Measurements from ENCODE around the gene DCLK2. TPM values are rescaled to one million over a fixed set of nuclear protein-coding genes. Genes with fewer than 3 reads are reported as not detected.

DCLK2 gene
- polyA plus RNA-seq, 1 donor from 2014 or later = 134 TPM

DNA sequence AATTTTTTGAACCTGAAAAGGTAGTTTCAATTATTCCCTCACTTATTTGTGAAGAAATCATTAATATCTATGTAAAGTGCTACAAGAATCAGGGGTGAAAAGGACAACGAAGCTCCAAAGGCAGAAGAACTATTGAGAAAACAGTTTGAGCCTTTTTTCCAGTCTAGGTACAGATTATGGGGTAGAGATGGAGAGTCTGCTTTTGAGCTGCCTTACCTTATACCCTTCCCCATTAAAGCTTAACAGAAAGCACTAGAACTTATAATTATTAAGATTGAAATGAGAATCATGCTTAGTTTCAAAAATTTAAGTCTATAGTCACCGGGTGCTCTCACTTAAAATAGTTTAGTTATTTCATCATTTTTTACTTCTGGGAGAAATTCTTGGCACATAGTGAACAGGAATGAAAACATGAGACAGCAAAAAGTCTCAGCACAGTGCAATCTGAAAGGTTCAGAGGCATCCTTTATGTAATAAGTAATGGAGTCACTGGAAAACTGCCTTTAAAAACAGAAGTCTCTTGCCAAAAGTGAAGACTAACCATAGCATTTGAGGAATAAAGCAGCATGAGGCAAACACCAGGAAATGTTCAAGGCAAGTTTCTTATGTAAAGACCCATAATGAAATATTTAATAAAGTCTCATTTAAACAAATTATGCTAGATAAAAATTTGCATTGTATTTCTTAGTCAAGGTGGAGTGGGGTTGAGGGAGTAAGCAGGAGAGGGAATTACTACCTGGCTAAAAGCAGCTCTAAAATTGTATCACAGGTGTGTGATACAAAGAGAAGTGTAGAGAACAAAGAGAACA, 5.1 kb upstream of the DCLK2 start:
- H3K9me2 ChIP-seq (ENCODE audit: insufficient read depth, low read length) = no peaks in the 10 kb centered on the region
- H3K27me3 ChIP-seq (ENCODE audit: insufficient read depth, low read depth, low read length) = no peaks in the 10 kb centered on the region
- no peaks in the 10 kb centered on the region for H3K36me3 ChIP-seq (ENCODE audit: insufficient read depth, low read length)
- no peak overlapping the region for H3K27ac ChIP-seq (ENCODE audit: low read length)
- H2AFZ ChIP-seq (ENCODE audit: low read depth, low read length) = no peak overlapping the region
- H3K4me2 ChIP-seq (ENCODE audit: low read length) = no peak overlapping the region
- H3K9ac ChIP-seq (ENCODE audit: low read length) = no peak overlapping the region
- TF ChIP-seq EP300 (conservative IDR thresholded peaks at IDR 0.05; ENCODE audit: poor library complexity, severe bottlenecking) (no peak), SMC3 (conservative IDR thresholded peaks at IDR 0.05; ENCODE audit: poor library complexity) (no peak), RAD21 (conservative IDR thresholded peaks at IDR 0.05) (no peak), TAF1 (IDR thresholded peaks at IDR 0.05; ENCODE audit: low read depth) (no peak), MXI1 (conservative IDR thresholded peaks at IDR 0.05; ENCODE audit: poor library complexity, severe bottlenecking) (no peak), EZH2 (IDR thresholded peaks at IDR 0.05; ENCODE audit: borderline replicate concordance, insufficient read depth, low read length, poor library complexity, severe bottlenecking) (no peak), POLR2AphosphoS5 (IDR thresholded peaks at IDR 0.05) (no peak)
- TF ChIP-seq, protein P1, sequence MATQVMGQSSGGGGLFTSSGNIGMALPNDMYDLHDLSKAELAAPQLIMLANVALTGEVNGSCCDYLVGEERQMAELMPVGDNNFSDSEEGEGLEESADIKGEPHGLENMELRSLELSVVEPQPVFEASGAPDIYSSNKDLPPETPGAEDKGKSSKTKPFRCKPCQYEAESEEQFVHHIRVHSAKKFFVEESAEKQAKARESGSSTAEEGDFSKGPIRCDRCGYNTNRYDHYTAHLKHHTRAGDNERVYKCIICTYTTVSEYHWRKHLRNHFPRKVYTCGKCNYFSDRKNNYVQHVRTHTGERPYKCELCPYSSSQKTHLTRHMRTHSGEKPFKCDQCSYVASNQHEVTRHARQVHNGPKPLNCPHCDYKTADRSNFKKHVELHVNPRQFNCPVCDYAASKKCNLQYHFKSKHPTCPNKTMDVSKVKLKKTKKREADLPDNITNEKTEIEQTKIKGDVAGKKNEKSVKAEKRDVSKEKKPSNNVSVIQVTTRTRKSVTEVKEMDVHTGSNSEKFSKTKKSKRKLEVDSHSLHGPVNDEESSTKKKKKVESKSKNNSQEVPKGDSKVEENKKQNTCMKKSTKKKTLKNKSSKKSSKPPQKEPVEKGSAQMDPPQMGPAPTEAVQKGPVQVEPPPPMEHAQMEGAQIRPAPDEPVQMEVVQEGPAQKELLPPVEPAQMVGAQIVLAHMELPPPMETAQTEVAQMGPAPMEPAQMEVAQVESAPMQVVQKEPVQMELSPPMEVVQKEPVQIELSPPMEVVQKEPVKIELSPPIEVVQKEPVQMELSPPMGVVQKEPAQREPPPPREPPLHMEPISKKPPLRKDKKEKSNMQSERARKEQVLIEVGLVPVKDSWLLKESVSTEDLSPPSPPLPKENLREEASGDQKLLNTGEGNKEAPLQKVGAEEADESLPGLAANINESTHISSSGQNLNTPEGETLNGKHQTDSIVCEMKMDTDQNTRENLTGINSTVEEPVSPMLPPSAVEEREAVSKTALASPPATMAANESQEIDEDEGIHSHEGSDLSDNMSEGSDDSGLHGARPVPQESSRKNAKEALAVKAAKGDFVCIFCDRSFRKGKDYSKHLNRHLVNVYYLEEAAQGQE (IDR thresholded peaks at IDR 0.05; ENCODE audit: borderline replicate concordance) = no peak
- TF ChIP-seq, protein P2, sequence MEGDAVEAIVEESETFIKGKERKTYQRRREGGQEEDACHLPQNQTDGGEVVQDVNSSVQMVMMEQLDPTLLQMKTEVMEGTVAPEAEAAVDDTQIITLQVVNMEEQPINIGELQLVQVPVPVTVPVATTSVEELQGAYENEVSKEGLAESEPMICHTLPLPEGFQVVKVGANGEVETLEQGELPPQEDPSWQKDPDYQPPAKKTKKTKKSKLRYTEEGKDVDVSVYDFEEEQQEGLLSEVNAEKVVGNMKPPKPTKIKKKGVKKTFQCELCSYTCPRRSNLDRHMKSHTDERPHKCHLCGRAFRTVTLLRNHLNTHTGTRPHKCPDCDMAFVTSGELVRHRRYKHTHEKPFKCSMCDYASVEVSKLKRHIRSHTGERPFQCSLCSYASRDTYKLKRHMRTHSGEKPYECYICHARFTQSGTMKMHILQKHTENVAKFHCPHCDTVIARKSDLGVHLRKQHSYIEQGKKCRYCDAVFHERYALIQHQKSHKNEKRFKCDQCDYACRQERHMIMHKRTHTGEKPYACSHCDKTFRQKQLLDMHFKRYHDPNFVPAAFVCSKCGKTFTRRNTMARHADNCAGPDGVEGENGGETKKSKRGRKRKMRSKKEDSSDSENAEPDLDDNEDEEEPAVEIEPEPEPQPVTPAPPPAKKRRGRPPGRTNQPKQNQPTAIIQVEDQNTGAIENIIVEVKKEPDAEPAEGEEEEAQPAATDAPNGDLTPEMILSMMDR (IDR thresholded peaks at IDR 0.05; ENCODE audit: poor library complexity, severe bottlenecking) = no peak
- H3K4me3 ChIP-seq (ENCODE audit: low read length) = no peak overlapping the region
- no peaks in the 10 kb centered on the region for H3K9me3 ChIP-seq (ENCODE audit: low read length)
- H4K20me1 ChIP-seq (ENCODE audit: insufficient read depth) = no peaks in the 10 kb centered on the region
- H3F3A ChIP-seq (ENCODE audit: insufficient read depth, low read length, poor library complexity, severe bottlenecking) = no peaks in the 10 kb centered on the region
- H3K79me2 ChIP-seq (replicated peaks; ENCODE audit: insufficient read depth, low read length) = peaks cover 15% of the 10 kb centered on the region

DNA sequence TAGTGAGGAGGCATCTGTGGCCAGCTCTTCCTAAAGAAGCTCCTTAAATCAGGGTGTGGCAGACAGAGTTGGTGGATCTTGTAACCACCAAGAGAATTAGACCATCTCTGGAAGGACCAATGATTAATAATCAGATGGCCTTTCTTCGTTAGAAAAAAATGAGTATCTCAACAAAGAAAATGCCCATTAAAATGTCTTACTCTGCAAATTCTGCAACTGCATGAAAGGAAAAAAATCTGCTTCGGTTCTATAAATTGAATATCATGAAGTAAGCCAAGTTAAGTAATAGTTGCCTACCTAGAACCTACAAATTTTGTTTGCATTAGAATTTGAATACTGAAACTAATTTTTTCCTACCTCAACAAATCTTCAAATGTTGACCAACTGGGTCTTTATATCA, 4.2 kb upstream of the DCLK2 start:
- Histone ChIP-seq H4K20me1 (ENCODE audit: insufficient read depth) (no peaks in the 10 kb centered on the region), H3K27me3 (ENCODE audit: insufficient read depth, low read depth, low read length) (no peaks in the 10 kb centered on the region), H3K9me2 (ENCODE audit: insufficient read depth, low read length) (no peaks in the 10 kb centered on the region), H3K9me3 (ENCODE audit: low read length) (no peaks in the 10 kb centered on the region), H3K79me2 (replicated peaks; ENCODE audit: insufficient read depth, low read length) (peaks cover 15% of the 10 kb centered on the region), H2AFZ (ENCODE audit: low read depth, low read length) (no peak overlapping the region), H3K4me2 (ENCODE audit: low read length) (no peak overlapping the region), H3K36me3 (ENCODE audit: insufficient read depth, low read length) (no peaks in the 10 kb centered on the region), H3K9ac (ENCODE audit: low read length) (no peak overlapping the region), H3F3A (ENCODE audit: insufficient read depth, low read length, poor library complexity, severe bottlenecking) (peaks cover under 1% of the 10 kb centered on the region), H3K27ac (ENCODE audit: low read length) (no peak overlapping the region), H3K4me3 (ENCODE audit: low read length) (no peak overlapping the region)
- TF ChIP-seq EP300 (conservative IDR thresholded peaks at IDR 0.05; ENCODE audit: poor library complexity, severe bottlenecking) (no peak), POLR2AphosphoS5 (IDR thresholded peaks at IDR 0.05) (no peak), TAF1 (IDR thresholded peaks at IDR 0.05; ENCODE audit: low read depth) (no peak), SMC3 (conservative IDR thresholded peaks at IDR 0.05; ENCODE audit: poor library complexity) (no peak), EZH2 (IDR thresholded peaks at IDR 0.05; ENCODE audit: borderline replicate concordance, insufficient read depth, low read length, poor library complexity, severe bottlenecking) (no peak), MXI1 (conservative IDR thresholded peaks at IDR 0.05; ENCODE audit: poor library complexity, severe bottlenecking) (no peak), RAD21 (conservative IDR thresholded peaks at IDR 0.05) (no peak)
- TF ChIP-seq, protein P2 (IDR thresholded peaks at IDR 0.05; ENCODE audit: poor library complexity, severe bottlenecking) = no peak
- TF ChIP-seq, protein P1 (IDR thresholded peaks at IDR 0.05; ENCODE audit: borderline replicate concordance) = no peak
